GM19372 (cell line): ENCODE measurements around the gene RAB11FIP4.

Source experiments
- ATAC-seq: cut with Tn5 transposase; IDR thresholded peaks from one replicate; pipeline ENCODE4 v1.9.1; 2021; ENCODE audit warnings: mild to moderate bottlenecking, low read depth, moderate library complexity; ENCODE audit not compliant: unreplicated experiment

RAB11FIP4 gene

DNA sequence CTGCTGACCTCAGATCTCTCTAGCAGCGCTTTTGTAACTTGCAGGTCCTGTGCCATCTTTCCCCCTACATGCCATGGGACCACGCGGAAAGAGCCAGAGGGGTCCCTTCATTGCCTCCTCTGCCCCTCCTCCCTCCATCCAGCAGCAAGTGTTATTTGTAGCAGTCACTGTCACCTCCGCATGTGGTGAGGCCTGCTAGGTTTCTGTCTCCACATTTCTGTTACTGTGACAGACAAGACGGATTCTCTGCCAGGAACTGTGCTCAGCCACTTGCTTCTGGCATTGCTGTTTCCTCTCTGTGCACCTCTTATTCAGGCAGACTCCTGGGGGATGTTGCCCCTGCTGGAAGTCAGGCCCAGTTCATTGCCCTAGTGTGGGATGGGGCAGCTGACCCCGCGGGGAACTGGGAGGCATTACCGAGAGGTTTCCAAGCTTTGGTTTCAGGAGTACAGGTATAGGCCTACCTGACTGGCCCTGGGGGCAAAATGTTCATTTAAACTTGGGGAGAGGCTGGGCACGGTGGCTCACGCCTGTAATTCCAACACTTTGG, 61.2 kb downstream of the RAB11FIP4 start:
- ATAC-seq: no peak

- no peak for ATAC-seq
Measured at GRCh38 chr17:31453896-31454295, 62.4 kb downstream of the RAB11FIP4 start.

GRCh38 chr17:31456814-31457213, 65.3 kb downstream of the RAB11FIP4 start:
- ATAC-seq: no peak

DNA sequence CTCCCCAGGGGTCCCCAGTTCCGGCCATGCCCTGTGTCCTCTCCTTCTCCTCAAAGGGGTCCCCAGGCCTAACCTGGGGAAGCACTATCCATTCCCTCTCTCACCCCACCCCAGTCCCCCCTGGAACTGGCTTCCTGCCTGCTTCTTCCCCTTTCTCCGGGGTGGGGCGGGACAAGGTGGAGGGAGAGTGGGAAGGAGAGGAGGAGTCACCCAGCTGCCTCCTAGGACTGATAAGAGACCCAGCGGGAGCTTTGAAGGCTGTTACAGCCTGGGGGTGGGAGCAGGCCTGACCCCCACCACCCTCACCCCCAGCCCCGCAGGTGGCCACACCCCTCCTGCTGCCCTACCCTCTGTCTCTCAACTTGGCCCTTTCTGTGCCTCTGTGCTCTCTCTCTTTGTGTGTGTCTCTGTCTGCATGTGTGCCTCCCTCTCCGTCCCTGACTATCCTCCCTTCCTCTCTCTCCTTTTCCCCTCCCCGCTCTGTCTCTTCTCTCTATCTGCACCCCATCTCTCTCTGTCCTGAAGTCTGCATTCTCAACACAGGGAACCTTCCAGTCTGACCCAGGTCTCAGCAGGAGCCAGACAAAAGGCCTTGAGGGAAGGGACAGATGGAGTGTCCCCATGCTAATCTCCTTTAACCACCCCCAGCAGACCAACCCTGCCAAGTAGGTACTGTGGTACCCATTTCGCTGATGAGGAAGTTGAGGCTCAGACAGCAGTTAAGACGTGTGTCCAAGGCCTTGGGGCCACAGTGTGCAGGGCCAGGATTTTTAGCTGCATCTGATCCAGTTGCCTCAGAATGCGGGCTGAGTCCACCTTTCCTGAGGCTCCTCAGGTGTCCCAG, 66.1 kb downstream of the RAB11FIP4 start:
- ATAC-seq: no peak

DNA sequence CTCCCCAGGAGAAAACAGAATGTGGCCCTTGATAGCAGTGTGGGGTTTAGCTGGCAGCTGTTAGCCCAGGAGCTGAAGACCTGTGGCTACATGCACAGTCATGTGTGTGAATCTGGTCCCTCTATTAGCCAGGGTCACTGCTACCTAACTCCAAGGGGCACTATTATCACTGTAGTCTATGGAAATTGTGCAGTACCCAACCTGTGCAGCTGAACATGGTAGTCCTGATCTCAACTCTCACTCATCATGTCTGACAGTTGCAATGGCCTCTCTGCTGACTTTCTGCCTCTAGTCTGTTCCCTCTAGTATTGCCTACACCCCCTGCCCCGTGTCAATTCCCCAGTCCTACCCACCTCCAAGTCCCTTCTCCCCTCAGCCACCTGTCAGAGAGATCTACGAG, 67.4 kb downstream of the RAB11FIP4 start:
- ATAC-seq: no peak

DNA sequence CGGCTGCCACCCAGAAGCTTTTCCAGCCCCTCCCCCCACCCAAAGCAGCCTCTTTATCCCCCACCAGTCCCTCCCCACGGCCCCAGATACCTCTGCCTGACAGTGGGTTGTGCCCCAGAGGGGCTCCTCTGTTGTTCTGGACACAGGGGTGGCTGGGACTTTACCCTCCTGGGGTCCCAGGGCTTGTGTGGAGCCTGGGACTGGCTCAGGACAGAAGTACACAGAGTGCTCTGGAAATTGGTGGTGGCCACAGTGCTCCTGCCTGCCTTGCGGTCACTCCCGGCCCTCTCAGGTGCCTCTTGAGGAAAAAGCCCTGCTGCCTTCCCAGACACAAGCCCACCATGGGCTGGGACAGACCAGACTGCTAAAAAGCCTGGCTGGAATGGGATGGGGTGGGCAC, 68.2 kb downstream of the RAB11FIP4 start:
- no peak for ATAC-seq

- no peak for ATAC-seq
Measured at GRCh38 chr17:31460226-31460721, 68.8 kb downstream of the RAB11FIP4 start.

DNA sequence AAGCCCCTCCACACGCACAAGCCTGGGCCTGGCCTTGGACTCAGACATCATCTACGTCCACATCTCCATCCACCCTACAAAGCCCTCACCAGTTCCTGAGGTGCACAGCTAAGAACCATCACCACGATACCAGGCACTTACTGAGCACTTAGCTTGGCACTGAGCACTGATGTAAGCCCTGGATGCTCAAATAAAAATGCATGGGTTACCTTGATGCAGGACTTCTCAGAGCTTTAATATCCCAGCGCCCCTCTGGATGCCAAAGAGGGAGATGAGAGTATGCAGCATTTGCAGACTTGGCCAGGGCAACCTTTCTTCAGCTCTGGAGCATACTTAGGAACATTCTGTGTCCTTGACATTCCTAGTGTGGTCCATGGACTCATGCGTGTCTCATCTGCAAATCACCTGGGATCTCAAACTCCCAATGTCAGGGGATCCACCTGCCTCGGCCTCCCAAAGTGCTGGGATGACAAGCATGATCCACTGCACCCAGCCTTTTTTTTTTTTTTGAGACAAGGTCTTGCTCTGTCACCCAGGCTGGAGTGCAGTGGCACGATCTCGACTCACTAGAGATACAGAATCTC, 69.8 kb downstream of the RAB11FIP4 start:
- no peak for ATAC-seq

GRCh38 chr17:31462261-31462660, 70.8 kb downstream of the RAB11FIP4 start:
- no peak for ATAC-seq

- no peak for ATAC-seq
Measured at GRCh38 chr17:31466096-31466760, 74.8 kb downstream of the RAB11FIP4 start.

DNA sequence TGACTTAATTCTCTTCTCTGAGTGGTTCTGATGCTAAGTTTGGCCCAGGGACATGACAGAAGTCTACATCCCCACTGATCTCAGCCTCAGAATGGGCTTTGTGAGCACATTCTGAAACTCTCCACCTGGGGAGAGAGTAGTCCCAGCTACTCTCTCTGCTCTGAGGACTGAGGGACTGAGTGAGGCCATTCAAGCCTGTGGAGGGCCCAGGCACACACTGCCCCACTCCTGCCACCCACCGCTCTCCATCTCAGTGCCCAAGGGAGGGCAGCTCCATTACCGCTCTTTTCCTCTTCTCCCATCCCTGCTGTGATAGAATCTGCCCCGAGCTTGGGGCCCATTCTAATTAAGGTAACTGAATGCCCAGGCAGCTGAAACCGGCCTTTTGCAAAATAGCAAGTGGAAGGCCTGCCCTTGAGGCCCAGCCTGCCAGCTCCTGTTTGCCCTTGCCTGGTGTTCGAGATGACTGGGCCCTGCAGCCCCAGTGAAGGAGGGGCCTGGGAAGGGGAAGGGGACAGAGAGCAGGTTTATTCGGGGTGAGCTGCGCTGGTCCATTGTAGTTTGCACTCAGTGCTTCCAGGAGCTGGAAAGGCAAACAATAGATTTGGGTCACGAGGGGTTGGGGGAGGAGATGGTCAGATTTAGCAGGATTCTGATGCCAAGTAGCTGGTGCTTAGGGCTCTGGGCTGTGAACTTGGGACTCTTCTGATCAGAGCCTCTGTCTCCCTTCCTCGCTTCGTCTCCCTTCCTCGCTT, 76.2 kb downstream of the RAB11FIP4 start:
- ATAC-seq: no peak

GRCh38 chr17:31469959-31470358, 78.5 kb downstream of the RAB11FIP4 start:
- ATAC-seq: no peak

GRCh38 chr17:31470592-31470991, 79.1 kb downstream of the RAB11FIP4 start:
- no peak for ATAC-seq

DNA sequence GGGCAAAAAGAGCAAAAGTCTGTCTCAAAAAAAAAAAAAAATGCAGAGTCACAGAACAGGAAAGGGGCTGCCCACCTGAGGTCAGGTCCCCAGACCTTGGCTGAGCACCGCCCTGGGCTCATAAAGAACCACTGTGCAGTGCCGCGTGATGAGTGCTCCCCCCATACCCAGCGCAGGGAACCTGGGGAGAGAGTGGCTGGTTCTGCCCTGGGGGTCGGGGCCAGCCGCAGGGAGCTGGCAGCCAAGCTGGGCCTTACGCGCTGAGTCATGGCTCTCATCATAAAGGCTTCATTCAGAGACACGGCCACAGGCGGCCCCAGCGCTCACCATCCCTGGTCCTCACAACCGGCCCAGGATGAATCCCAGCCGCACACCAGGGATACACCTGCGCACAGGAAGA, 80.7 kb downstream of the RAB11FIP4 start:
- no peak for ATAC-seq

DNA sequence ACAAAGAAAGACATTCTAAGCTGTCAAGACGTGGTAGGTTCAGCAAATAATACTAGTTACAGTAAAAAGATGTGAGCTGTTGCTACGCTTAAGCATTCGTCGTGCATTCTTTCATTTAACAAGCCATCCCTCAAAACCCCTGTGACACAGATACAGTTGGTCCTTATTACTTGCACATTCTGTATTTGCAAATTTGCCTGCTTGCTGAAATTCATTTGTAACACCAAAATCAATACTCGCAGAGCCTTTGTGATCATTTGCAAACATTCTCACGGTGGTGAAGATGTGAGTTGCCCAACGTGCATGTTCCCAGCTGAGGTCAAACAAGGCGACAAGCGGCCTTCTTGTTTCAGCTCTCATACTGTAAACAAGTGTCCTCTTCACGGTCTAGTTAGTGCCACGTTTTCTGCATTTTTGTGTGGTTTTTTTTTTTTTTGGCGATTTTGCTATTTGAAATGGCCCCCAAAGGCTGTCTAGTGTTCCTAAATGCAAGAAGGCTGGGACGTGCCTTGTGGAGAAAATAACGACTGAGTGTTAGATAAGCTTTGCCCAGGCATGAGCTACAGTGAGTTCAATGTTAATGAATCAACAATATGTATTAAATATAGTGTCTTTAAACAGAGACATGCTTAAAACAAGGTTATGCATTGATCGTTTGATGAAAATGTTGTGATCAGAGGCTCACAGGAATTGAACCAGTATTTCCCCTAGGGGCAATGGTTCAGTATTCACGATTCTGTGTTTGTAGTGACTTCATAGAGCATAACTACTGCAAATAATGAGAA, 84.1 kb downstream of the RAB11FIP4 start:
- no peak for ATAC-seq

GRCh38 chr17:31476525-31477416, 85.3 kb downstream of the RAB11FIP4 start:
- ATAC-seq: no peak

DNA sequence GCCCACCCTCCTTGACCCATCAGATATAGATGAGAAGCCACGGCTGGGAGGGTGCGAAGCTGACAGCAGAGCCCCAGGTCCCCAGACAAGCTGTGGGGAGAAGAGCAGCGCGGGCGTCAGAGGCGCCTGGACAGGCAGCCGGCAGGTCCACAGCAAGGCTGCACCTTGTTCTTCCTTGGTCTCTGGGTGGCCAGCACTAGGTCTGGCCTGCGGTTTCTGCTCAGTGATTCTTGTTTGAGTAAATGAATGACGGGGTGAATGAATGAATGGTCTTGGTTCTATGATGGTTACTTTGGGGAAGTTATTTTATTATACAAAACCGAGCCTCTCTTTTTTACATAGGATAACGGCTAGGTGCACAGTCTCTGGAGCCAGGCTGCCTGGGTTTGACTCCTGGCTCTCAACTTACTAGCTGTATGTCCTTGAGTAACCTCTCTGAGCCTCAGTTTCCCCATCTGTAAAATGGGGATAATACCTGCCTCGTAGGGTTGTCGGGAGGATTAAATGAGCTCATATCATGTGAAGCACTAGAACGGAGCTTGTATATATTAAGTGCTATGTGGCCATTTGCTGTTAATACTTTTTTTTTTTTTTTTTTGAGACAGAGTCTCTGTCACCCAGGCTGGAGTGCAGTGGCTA, 86.1 kb downstream of the RAB11FIP4 start:
- ATAC-seq: no peak

DNA sequence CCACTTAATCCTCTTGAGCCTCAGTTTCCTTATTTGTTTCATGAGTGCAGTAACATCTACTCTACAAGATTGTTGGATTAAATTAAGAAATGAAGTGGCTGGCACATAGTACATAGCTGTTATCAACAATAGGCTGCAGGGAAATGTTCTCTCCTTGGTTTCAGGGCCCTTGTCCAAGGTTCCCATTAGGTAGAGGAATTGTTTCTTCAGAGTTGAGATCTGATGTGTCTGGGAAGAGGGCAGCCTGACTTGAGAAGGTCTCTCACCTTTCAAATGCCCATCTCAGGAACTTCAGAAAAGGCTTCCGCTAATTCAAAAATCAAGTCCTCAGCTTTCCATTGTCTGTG, 87.6 kb downstream of the RAB11FIP4 start:
- ATAC-seq: no peak
